ENCODE data around the gene RAD51B. TPM values are rescaled to one million over a fixed set of nuclear protein-coding genes. Genes with fewer than 3 reads are reported as not detected.

The RAD51B gene
- polyA plus RNA-seq, 3 donors: 3.6 to 11.6 (median 9.4) TPM

- no peaks in the 10 kb centered on the region for H3K27me3 Mint-ChIP-seq (ENCODE audit: low read depth in 3 of 3)
- H3K9me3 Mint-ChIP-seq: peaks cover 0 to 4% (median 3%) of the 10 kb centered on the region in 7 donors
Measured at GRCh38 chr14:68011406-68012028, 191.9 kb downstream of the RAD51B start.

GRCh38 chr14:68012871-68013270 is 193.3 kb downstream of the RAD51B start:
- Histone ChIP-seq H3K9ac (ENCODE audit: insufficient read depth, low read length, poor library complexity, severe bottlenecking) (no peak overlapping the region), H2AFZ (ENCODE audit: insufficient read depth, low read depth, low read length, poor library complexity, severe bottlenecking) (no peak overlapping the region), H3K79me2 (ENCODE audit: insufficient read depth, low read length) (no peaks in the 10 kb centered on the region), H3K4me3 (replicated peaks in 1 of 3; ENCODE audit: low read depth in 2 of 3, low read length in 3 of 3) (no peak overlapping the region), H3K27me3 (ENCODE audit: control insufficient read depth in 2 of 2, insufficient read depth in 2 of 2, low read length in 2 of 2) (no peaks in the 10 kb centered on the region), H3K36me3 (replicated peaks in 1 of 2; ENCODE audit: control insufficient read depth in 1 of 2, insufficient read depth in 2 of 2, low read length in 2 of 2) (no peaks in the 10 kb centered on the region), H3K4me2 (replicated peaks; ENCODE audit: extremely low read depth, low read length, poor library complexity, severe bottlenecking) (no peak overlapping the region), H4K20me1 (ENCODE audit: insufficient read depth, low read length) (no peaks in the 10 kb centered on the region), H3K9me3 (replicated peaks in 1 of 2; ENCODE audit: control insufficient read depth in 1 of 2, insufficient read depth in 1 of 2, low read length in 2 of 2) (peaks cover 0 to 2% of the 10 kb centered on the region in 2 donors), H3K27ac (ENCODE audit: low read depth in 1 of 2, low read length in 2 of 2) (no peak overlapping the region), H3K4me1 (ENCODE audit: control insufficient read depth in 1 of 2, insufficient read depth in 2 of 2, low read length in 2 of 2) (no peaks in the 10 kb centered on the region)
- no peak for DNase-seq
- H3K36me3 Mint-ChIP-seq: no peaks in the 10 kb centered on the region
- intact Hi-C loops (cut with micrococcal nuclease): no loop called here
- H3K27me3 Mint-ChIP-seq (ENCODE audit: low read depth in 3 of 3): no peaks in the 10 kb centered on the region
- no peak overlapping the region for H3K4me3 Mint-ChIP-seq
- TF ChIP-seq, protein P1, sequence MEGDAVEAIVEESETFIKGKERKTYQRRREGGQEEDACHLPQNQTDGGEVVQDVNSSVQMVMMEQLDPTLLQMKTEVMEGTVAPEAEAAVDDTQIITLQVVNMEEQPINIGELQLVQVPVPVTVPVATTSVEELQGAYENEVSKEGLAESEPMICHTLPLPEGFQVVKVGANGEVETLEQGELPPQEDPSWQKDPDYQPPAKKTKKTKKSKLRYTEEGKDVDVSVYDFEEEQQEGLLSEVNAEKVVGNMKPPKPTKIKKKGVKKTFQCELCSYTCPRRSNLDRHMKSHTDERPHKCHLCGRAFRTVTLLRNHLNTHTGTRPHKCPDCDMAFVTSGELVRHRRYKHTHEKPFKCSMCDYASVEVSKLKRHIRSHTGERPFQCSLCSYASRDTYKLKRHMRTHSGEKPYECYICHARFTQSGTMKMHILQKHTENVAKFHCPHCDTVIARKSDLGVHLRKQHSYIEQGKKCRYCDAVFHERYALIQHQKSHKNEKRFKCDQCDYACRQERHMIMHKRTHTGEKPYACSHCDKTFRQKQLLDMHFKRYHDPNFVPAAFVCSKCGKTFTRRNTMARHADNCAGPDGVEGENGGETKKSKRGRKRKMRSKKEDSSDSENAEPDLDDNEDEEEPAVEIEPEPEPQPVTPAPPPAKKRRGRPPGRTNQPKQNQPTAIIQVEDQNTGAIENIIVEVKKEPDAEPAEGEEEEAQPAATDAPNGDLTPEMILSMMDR (IDR thresholded peaks at IDR 0.05): no peak
- no CpG with 5 or more reads among the region's 1 CpG for WGBS (ENCODE audit: insufficient coverage)
- H3K27ac Mint-ChIP-seq: no peak overlapping the region
- H3K9me3 Mint-ChIP-seq: peaks cover 0 to 4% (median 3%) of the 10 kb centered on the region in 7 donors
- no peaks in the 10 kb centered on the region for H3K4me1 Mint-ChIP-seq

More at GRCh38 chr14:68011406-68012028, 191.9 kb downstream of the RAD51B start:
- Histone ChIP-seq H3K4me3 (replicated peaks in 1 of 3; ENCODE audit: low read depth in 2 of 3, low read length in 3 of 3) (no peak overlapping the region), H2AFZ (ENCODE audit: insufficient read depth, low read depth, low read length, poor library complexity, severe bottlenecking) (no peak overlapping the region), H3K9ac (ENCODE audit: insufficient read depth, low read length, poor library complexity, severe bottlenecking) (no peak overlapping the region), H3K27ac (ENCODE audit: low read depth in 1 of 2, low read length in 2 of 2) (no peak overlapping the region), H3K4me1 (ENCODE audit: control insufficient read depth in 1 of 2, insufficient read depth in 2 of 2, low read length in 2 of 2) (no peaks in the 10 kb centered on the region), H3K79me2 (ENCODE audit: insufficient read depth, low read length) (no peaks in the 10 kb centered on the region), H3K9me3 (replicated peaks in 1 of 2; ENCODE audit: control insufficient read depth in 1 of 2, insufficient read depth in 1 of 2, low read length in 2 of 2) (peaks cover 0 to 2% of the 10 kb centered on the region in 2 donors), H3K4me2 (replicated peaks; ENCODE audit: extremely low read depth, low read length, poor library complexity, severe bottlenecking) (no peak overlapping the region), H3K36me3 (replicated peaks in 1 of 2; ENCODE audit: control insufficient read depth in 1 of 2, insufficient read depth in 2 of 2, low read length in 2 of 2) (no peaks in the 10 kb centered on the region), H3K27me3 (ENCODE audit: control insufficient read depth in 2 of 2, insufficient read depth in 2 of 2, low read length in 2 of 2) (no peaks in the 10 kb centered on the region), H4K20me1 (ENCODE audit: insufficient read depth, low read length) (no peaks in the 10 kb centered on the region)
- Mint-ChIP-seq H3K4me3 (no peak overlapping the region), H3K36me3 (no peaks in the 10 kb centered on the region), H3K27ac (no peak overlapping the region), H3K4me1 (no peaks in the 10 kb centered on the region)
- WGBS (ENCODE audit: insufficient coverage): 83% methylated on average over 1 of the region's 4 CpGs
- TF ChIP-seq, protein P1 (IDR thresholded peaks at IDR 0.05): no peak
- intact Hi-C loops (cut with micrococcal nuclease): no loop called here
- no peak for DNase-seq
